ENCODE results near the gene IPO5.

IPO5 gene

DNA sequence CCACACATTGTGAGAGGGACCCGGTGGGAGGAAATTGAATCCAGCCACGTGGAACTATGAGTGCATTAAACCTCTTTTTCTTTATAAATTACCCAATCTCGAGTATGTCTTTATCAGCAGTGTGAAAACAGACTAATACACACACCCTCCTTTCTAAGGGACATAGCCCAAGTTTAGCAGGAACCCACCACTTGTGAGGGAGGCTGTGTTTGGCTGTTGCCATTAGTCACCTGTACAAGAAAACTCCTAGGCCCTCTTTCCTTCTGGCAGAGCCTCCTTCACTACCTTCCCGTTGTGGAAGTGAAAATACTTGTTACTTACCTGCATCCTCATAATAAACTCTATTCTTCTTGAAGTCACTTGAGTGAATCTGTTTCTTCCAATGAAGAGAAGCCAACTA lies 113.2 kb downstream of the IPO5 start:
- no peak for DNase-seq

DNA sequence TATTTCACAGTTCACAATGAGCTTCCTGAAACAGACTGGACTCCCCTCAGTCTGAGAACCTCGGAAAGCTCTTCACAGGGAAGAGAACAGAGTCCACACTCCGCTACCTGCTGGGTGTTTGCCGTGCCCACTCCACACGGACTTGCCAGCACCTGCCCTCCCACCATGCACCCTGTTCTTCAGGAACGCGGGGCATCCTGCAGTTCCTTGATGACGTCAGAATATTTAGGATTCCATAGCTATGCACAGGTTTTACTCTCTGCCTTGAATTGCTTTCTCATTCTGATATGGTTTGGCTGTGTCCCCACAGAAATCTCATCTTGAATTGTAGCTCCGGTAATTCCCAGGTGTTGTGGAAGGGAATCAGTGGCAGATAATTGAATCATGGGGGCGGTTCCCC lies 115.0 kb downstream of the IPO5 start:
- no peak for DNase-seq

DNA sequence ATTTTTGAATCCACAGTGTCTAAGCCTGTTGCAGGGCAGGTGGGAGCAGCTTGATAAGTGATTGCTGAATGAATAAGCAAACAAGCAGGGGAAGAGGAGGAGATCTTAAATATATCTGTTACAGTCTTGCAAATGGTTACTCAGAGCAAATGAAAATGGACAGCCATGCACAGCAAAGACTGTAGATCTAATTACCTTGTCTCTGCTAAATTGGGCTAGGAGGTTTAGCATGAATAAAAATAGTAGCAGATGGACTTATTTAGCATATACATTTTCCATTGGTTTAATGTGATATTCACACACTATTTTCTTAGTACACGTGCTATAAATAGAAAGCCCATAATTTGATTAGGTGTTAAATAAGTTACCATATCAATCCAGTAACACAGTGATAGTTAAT lies 116.5 kb downstream of the IPO5 start:
- no peak for DNase-seq

DNA sequence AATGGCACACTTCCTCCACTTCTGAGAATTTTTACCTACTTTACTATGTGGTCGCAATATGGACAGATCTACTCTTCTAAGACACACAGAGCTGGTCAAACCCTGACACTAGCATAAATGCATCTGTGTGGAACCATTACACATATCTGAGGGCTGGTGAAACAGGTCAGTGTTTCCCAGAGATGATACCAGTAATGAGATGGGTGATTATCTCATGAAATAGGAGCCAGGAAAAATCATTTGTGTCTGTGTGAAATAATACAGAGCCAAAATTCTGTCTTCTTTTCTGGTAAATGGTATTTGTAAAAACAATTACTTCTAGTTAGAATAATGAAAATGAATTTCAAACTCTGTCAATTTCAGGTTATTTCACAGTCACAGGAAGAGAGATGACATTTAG lies 117.8 kb downstream of the IPO5 start:
- no peak for DNase-seq

DNA sequence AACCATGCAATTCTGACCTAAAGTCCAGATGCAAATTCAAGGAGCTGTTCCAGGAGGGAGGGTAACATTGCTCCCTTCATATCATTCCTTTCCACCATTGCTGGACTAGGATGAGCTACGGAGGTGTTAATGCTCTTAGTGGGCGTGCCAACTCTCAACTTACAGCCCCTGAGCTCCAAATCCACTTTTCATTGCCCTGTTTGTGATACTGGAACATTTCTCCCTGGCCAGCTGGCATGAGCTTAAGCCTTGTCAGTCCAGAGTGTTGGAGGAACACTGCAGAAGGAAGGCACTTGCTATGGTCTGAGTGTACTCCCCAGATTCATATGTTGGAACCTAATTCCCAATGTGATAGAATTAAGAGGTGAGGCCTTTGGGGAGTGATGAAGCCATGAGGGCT lies 119.0 kb downstream of the IPO5 start:
- no peak for DNase-seq
